NCI-H128 (cell line): ENCODE data around the gene FGD1.
A peak's percentile ranks its signal among the peaks of the same experiment; 100 is the strongest.

Experiments
- DNase-seq: peaks from one replicate; lab custom pipeline; 2025; ENCODE audit not compliant: unreplicated experiment; lab: John Stamatoyannopoulos, UW

Gene FGD1

DNA sequence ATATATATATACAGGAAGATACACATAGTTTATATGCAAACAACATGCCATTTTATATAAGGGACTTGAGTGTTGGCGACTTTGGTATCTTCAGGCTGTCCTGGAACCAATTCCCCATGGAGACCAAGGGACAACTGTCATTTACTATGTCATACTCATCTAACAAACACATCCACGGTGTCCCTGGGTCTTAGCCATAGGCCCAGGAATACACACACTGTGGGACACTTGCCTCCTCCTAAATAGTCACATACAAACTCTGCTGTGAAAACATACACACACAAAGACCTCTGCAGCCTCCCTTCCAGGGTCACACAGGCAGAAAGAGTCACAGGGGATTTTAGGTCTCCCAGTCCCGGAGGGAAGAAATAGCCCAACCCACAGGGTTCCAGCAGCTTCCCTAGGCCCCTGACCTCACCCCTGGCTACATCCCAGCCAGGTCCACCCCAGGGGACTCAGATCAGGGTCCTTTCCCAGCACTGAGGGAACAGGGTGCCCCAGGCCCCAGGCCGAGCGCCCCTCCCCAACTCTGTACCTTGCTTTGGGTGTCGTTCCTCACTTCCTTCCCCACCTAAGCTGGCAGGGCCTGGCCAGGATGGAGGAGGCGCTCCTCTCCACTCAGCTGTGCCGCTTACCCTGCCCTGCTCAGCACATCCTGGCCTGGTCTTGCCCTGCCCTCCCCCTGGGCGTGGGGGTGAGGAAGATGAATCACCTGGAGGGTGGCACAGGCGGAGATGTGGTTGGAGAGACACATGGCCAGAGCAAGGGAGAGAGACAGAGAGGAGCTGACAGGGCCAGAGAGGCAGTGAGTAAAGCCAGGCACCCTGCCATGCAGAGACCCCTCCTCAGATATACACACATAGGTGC, 21.8 kb downstream of the FGD1 start:
- no peak for DNase-seq

DNA sequence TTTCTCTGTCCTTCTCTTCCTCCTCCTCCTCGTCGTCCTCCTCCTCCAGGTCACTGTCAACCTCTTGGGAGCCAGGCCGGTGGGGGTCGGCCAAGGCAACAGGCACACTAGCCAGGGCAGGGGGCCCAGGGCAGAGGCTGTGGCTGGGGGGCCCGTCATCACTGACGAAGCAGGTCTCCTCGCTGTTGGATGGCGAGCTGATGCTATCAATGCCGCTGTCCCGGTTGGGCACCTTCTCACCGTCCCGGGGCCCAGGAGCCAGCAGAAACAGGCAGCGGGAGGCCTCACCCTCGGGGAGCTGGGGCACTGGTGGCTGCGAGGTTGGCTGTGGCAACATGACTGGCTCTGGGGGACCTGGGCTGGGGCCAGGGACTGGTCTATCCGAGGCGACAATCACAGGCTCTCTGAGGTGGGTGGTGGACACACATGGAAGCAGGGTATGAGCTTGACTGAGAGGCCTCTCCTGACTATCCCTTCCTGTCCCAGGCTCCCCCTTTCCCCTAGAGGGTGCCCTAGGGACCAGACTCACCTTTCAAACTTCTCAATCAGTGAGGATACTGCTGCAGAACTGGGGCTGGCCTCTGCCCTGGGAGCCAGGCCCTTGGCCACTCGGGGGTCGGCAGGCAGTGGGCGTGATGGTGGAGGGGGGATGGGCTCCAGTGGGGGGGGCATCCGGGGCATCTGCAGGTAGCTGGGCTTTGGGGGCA, 25.8 kb downstream of the FGD1 start:
- DNase-seq: no peak

DNA sequence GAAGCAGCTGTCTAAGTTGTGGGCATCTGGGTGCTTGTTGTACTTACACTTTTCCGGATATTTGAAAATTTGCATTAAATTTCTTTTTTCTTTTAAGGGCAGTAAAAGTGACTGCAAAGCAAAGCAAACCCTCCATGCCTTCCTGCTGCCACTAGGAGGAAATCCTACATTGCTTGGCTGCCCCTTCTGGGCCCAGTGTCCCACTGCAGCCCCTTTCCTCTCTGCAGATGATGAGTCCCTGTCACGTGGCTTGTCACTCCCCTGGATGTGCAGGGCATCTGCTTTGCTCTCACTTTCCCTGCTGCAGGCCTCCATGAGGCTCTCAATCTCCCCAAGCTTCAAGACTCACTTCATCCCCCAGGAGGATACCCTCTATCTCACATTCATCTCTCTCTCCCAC, 43.1 kb downstream of the FGD1 start:
- no peak for DNase-seq

DNA sequence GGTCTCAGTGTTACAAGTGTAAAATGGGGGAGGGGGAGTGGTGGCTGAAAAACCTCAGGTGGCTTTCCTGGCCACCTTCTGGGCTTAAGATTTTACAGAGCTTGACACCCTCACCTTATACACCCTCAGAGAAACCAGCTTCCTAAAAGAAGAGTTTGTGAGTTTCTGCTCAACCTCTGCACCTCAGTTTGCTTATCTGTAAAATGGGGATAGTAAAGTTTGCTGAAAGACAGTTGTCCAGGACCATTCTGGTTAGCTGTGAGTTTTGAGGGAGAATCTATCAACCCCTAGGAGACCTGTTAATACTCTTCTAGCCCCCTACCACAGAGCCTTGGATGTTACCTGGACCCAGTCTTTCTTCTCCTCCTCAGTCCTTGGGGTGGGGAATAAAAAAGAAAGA, 46.1 kb downstream of the FGD1 start:
- DNase-seq: no peak

DNA sequence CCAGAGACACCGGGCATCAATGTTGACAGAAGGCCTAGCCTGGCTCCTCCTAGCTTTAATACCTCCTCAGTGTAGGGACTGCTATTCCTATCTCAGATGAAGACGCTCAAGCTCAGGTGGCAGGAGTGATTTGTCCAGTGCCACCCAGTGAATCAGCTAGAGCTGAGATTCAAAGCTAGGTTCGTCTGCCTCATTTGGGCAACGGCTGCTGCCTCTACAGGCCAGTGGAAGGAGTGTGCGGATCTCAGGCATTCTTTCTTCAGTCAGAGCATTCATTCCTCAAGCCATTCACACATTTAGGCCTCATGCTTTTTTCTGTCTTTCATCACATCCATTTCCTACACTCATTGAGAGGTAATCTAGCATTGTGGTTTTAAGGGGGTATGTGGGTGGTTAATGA, 48.6 kb downstream of the FGD1 start:
- no peak for DNase-seq

DNA sequence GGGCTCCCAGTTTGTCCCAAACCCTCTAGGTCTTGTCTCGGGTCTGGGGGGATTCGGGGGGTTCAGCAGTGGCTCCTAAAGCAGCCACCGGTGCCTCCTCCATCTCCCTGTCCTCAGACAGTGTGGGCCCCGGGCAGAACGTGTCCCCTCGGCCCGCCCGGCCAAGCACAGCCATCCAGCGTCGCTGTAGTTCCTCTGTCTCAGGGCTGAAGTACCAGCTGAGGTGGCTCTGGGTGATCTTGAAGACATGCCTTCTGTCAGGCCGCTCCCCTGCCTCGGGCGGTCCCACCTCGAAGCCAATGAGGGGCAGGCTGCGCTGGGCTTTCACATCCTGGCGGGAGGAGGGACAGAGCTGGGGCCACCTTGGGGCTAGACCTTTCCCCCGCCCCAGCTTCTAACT, 50.0 kb downstream of the FGD1 start:
- no peak for DNase-seq

DNA sequence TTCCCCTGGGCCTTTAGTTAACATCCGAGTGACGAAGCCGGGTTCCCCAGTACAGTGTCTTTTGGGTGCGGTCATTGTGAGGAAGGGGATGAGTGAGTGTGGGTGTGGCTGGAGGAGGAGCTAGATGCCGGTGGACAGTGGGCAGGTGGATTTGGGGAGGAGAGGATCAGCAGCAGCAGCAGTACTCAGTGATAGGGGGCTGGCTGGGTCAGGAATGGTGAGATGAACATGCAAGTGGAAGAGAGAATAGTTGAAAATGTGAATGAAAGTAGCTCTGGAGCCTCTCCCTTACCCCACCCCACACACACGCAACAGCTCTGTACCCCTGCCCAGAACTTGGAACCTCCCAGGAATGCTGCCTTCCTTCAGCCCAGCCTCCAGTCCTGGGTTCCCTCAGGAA, 51.3 kb downstream of the FGD1 start:
- no peak for DNase-seq

DNA sequence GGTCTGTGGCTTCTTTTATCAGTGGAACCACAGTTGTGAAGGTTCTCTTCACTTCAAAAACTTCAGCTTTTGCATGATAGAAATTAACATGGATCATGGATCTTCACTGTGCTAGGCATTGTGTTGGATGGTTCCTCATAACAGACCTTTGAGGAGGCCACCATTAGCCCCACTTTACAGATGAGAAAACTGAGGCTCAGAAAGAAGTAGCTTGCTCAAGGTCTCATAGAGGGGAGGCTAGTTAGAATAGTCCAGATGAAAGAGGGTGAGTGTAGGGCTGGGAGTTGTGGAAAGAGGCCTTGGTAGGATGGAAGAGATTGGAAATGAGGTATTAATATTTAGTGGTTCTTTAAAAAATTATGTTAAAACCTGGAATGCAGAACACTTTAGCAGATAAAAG, 53.2 kb downstream of the FGD1 start:
- DNase-seq: no peak

DNA sequence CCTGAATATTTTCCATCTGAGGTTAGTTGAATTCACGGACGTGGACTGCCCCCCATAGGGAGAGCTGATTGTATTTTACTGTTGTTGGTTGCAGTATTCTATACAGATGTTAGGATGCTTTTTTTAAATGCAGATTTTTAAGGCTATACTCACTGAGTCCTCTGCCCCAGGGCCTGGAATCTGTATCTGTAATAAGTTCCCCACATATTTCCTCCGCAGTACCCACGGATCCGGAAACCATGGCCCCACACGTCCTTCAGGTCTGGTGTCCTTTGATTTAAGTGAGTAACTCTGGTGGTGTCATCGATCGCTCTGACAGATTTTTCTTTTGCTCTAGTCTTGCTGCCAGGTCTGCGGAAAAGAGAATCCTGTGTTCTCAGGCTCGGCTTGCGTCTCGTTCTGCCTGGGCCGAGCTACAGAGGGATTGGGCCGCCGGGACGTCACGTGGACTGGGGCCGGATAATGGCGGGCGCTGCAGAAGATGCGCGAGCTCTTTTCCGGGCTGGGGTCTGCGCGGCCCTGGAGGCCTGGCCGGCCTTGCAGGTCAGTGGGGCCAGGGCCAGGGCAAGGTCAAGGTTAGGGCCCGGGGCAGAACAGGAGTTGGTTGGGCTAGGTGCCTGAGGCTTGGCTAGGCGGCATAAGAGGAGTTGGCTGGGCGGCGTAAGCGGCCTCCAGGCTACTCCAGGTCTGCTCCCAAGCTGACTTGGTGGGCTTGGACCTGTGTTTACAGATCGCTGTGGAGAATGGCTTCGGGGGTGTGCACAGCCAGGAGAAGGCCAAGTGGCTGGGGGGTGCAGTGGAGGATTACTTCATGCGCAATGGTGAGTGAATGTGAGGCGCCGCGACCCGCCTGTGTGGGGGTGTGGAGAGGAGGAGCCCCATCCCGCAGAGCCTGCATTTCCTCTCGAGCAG, 55.8 kb downstream of the FGD1 start, which contains the start of gene TSR2:
Gene TSR2, plus strand, starts transcription at position 445 of the 912 bp plus-strand sequence. Its CDS starts 18 bp downstream, at position 463.
- peak; percentile 75 for DNase-seq

DNA sequence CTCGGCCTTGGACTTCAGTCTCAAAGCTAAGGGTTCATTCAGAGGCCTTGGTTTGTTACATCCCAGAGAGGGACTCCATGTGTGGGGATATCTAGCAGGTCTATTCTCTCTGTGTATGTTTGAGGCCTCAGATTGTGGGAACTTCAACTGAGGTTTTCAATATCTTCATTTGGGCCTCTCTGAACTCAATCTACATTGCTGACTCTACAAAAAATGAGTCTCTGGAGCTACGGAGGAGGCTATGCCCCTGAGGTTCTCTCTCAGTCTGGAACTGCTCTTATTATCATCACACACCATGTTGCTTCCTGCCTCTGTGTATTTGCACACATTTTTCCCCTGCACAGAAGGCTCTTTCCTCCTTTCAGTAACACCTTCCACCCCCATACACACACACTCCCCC, 60.9 kb downstream of the FGD1 start:
- no peak for DNase-seq

DNA sequence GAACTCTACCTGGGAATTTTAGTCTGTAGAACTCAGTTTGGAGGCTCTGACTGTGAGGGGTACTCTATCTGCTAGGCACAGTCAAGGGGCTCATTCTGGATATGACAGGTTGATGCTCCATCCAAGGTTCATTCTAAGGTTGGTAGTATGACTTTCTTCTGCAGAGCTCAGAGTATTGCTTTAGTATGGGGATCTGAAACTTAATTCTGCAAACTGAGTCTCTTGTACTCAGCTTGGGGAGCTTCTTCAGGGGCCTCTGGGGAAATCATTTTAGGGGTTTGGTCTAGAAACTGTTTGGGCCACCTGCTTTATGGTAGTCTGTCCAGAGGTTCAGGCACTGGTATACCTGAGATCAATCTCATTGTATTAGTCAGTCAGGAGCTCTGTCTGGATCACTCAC, 65.5 kb downstream of the FGD1 start:
- DNase-seq: no peak

DNA sequence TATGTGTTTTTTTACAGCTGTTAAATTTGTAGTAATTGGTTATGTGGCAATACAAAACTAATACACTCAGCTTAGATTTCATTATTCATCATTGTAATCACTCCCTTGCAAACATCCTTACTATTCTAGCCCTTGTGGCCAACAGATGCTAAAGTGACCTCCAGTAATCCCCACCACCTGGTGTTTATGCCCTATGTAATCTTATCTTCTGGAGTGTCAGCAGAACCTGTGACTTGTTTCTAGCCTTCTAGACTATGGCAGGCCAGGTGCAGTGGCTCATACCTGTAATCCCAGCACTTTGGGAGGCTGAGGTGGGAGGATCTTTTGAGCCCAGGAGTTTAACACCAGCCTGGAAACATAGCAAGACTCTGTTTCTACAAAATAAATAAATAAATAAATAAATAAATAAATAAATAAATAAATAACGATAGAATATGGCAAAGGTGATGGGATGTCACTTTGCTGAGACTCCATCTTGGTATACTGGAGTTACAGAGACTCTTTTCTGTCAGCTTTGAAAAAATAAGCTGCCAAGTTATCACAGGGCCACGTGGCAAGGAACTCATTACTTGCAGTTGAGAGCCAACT, 68.1 kb downstream of the FGD1 start:
- DNase-seq: no peak

DNA sequence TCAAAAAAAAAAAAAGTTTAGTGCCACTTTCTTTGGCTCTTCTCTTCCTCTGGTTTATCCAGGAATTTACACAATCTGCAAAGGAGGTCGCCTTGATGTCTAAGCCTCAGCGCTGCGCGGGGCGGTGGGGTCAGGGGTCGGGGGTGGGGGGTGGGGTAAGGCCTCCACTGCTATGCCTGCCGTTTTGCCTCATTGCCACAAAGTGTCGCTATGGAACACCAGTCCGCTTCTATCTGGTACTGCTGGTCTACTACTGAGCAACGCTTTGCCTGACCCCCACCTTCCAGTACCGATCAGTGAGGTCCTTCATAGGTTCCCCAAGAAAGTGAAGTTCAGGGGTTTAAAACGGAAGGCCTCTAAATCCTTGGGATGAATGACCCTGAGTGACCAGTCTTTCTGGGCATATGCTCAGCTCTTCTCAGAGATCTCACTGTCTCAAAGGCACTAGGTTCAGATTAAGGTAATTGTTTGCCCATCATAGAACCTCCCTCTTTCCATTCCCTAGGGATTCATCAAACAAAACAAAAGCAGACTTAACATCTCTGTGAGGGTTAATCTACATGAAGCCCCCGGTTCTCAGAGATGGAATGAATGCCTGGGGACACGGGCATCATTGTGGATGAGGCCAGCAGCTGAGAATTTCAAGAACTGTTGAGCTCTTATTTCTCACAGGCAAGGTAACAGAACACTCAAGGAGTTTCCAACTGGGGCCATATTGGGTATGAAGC, 72.7 kb downstream of the FGD1 start:
- no peak for DNase-seq

DNA sequence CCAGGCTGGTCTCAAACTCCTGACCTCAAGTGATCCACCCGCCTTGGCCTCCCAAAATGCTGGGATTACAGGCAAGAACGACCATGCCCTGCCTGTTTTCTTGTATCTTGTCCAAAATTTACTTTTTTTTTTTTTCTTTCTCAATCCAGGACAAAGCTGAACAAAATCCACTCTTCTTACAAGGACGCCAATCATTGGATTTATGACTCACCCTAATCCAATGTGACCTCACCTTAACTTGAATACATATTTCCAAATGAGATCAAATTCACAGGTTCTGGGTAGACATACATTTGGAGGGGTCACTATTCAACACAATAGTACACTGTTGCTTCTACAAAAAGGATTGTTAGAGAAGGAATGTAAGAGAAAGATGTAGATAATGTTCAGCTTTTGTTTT, 73.9 kb downstream of the FGD1 start:
- no peak for DNase-seq

DNA sequence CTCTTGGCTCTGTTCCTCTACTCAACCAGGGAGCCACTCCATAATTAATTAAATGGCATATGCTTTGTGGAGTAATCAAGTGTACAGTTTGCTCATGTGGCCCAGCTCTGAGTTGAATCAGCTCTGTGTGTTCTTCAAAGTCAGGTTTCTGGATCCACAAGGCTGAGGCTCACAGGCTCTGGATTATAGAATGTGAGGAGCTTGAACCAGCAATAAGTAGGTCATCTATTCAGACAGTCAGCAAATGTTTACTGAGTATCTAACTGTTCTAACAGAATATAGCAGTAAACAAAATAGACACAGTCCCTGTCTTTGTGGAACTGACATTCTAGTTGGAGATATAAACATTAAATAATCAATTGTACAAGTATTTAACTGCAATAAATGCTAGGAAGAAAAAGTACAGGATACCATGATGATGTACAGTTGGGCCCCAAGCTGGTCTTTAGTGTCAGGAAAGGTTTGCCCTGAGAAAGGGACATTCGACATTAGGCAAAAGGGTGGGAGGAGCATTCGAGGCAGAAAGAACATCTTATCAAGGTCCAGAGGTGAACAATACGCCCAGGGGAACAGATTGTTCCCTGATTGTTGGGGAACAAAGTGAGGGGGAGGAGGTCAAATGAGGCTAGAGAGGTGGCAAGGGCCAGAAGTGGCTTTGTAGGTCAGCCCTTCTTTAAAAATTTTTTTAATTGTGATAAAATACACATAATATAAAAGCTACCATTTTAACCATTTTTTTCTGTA, 76.3 kb downstream of the FGD1 start:
- DNase-seq: no peak

DNA sequence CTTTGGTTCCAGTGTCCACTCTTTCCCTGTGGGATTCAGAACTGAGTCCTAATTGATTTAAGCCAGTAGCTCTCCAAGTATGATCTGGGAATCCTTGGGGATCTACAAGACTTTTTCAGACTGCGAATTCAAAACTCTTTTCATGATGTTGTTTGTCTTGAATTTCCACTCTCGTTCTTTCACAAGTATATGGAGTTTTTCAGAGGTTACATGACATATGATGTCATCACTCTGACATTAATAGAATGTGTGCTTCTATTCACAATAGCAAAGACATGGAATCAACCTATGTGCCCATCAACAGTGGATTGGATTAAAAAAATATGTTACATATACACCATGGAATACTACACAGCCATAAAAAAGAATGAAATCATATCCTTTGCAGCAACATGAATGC, 79.1 kb downstream of the FGD1 start:
- no peak for DNase-seq

DNA sequence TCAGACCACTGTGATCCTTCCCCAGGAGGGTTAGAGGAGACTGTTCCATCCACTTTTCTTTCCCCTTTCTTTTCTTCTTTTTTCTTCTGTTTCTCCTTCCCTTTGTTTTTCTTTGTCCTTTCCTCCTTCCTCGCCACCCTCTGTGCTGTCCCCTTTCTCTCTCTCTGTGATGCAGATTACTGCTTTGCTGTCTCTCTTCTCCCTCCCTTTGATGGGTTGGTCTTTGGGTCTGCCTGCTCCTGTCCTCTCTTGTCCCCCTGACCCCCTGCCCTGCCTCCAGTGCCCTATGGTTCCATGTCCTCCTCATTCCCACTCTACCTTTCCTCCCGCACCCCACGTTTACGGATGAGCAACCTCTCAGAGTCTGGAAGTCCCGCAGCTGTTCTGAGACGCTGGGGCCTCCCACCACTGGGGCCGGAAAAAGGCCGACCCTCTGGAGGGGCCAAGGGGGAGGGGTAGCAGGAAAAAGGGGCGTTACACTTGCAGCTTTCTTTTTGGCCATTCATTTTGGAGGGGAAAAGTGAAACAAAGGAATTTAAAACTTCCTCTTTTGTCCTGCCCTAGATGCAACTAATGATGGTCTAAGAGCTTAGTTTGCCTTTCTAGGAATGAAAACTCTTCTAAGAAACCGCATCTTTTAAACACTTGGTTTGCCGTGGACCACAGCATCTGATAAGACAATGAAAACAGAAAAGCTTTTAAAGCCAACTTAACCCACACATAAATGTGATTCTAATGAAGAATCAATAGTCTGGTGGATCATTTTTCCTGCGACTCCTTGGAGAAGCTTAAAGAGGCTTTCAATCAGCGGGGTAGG, 80.3 kb downstream of the FGD1 start:
- no peak for DNase-seq

DNA sequence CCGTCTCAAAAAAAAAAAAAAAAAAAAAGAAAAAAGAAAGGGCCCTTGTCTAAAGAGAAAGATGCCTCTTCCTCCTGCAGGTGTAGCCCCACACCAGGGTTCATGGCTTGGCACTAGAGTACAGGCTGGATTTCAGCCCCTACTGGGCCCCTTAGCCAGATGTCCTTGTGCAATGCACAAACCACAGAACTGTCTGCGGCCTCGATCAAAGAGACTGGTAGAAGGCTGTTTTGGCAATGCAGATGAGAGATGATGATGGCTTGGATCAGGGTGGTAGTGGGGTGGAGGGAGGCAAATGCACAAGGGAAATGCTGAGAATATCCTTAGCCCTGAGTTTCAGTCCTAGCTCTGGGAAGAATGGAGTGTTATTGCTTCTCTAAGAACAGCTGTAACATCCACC, 82.3 kb downstream of the FGD1 start:
- DNase-seq: no peak

DNA sequence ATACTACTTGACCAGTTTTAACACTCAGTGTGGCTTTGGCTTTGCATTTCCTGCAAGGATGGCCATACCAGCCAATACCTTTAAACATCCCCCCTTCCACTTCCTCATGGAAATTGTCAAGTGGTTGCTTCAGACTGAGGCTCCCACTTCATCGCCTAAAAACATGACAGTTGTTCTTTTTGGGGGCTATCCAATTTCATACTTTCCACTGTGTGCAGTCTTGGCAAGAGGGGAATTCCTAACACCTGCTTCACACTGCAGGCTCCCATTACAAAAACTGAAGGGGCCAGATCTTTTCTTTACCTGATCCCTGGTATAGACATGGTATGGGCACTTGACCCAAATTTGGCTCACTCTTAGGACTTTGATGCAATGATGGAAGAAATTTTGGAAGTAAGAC, 84.3 kb downstream of the FGD1 start:
- no peak for DNase-seq
